AG04449 (cell line): ENCODE data around the gene GUCA2A.

ENCODE experiments used
- CTCF ChIA-PET: fragments of 350-600 bp; formaldehyde crosslinking; extraction: SDS; loops from one replicate; lab custom pipeline; 2021; ENCODE audit warnings: antibody characterized with exemption; lab: Yijun Ruan, JAX
- POLR2A ChIA-PET: fragments of 400-600, 350-600 bp; formaldehyde crosslinking; extraction: SDS; loops from one replicate; lab custom pipeline; 2020; ENCODE audit warnings: antibody characterized with exemption, inconsistent platforms; lab: Yijun Ruan, JAX
- DNase-seq: peaks from one replicate; pipeline ENCODE4 v3.0.0-alpha.2; 2010; ENCODE audit warnings: low read depth, low spot score
- H3K4me3 ChIP-seq: 2 replicates; pipeline ENCODE4 v1.5.1; 2011; ENCODE audit warnings: low read depth, mild to moderate bottlenecking, control low read depth, low read length
- CTCF ChIP-seq: IDR thresholded peaks from one replicate; pipeline ENCODE4 v1.5.1; 2011; ENCODE audit warnings: mild to moderate bottlenecking, moderate library complexity, low read length, control low read depth, inconsistent platforms; ENCODE audit not compliant: insufficient read depth; ENCODE audit errors: missing control alignments

GUCA2A gene

GRCh38 chr1:42162181-42162580, 2.4 kb downstream of the GUCA2A start:
- POLR2A ChIA-PET: no interaction called here
- H3K4me3 ChIP-seq: no peak overlapping the region
- no peak for DNase-seq
- CTCF ChIA-PET: interaction anchor here (1.6 to 12.1 kb wide), 2 partner anchors 10 to 15 kb away, joined by 7 to 178 read pairs; no protein-coding TSS in a partner anchor
- TF ChIP-seq CTCF: no peak

- ChIA-PET POLR2A (no interaction called here), CTCF (interaction anchor here (12.1 kb wide), 1 partner anchor 14 kb away, joined by 178 read pairs; no protein-coding TSS in a partner anchor)
- no peak for DNase-seq
- TF ChIP-seq CTCF: no peak
- H3K4me3 ChIP-seq: no peak overlapping the region
Observed at GRCh38 chr1:42158189-42158588, 6.4 kb downstream of the GUCA2A start.

GRCh38 chr1:42157667-42158066, 6.9 kb downstream of the GUCA2A start:
- H3K4me3 ChIP-seq: no peak overlapping the region
- no peak for TF ChIP-seq CTCF
- POLR2A ChIA-PET: no interaction called here
- no peak for DNase-seq
- CTCF ChIA-PET: interaction anchor here (2.7 to 12.1 kb wide), 2 partner anchors 11 to 15 kb away, joined by 19 to 178 read pairs; no protein-coding TSS in a partner anchor

GRCh38 chr1:42155362-42155761, 9.2 kb downstream of the GUCA2A start:
- DNase-seq: no peak
- H3K4me3 ChIP-seq: no peak overlapping the region
- POLR2A ChIA-PET: no interaction called here
- CTCF ChIA-PET: interaction anchor here (1.4 to 12.1 kb wide), 3 partner anchors 8 to 582 kb away, joined by 4 to 178 read pairs (median 19); no protein-coding TSS in a partner anchor
- TF ChIP-seq CTCF: no peak

- ChIA-PET CTCF (interaction anchor here (12.1 kb wide), 1 partner anchor 18 kb away, joined by 178 read pairs; no protein-coding TSS in a partner anchor), POLR2A (no interaction called here)
Observed at GRCh38 chr1:42154685-42155084, 9.9 kb downstream of the GUCA2A start.

GRCh38 chr1:42153624-42154023, 10.9 kb downstream of the GUCA2A start:
- no peak for TF ChIP-seq CTCF
- ChIA-PET POLR2A (no interaction called here), CTCF (interaction anchor here (12.1 kb wide), 1 partner anchor 19 kb away, joined by 178 read pairs; no protein-coding TSS in a partner anchor)
- no peak overlapping the region for H3K4me3 ChIP-seq
- no peak for DNase-seq

More at GRCh38 chr1:42154685-42155084, 9.9 kb downstream of the GUCA2A start:
- no peak for DNase-seq
- no peak overlapping the region for H3K4me3 ChIP-seq
- no peak for TF ChIP-seq CTCF
